ENCODE results near the gene ATG2A. TPM values are rescaled to one million over a fixed set of nuclear protein-coding genes. Genes with fewer than 3 reads are reported as not detected.

ATG2A gene
- total RNA-seq, 1 experiment from 2014 or later = 22.5 TPM

- H3K4me3 ChIP-seq (ENCODE audit: insufficient read depth, low read depth, low read length) = no peak overlapping the region
- no peak for DNase-seq
- H3K36me3 ChIP-seq (replicated peaks; ENCODE audit: control insufficient read depth, insufficient read depth, low read length) = no peaks in the 10 kb centered on the region; the same call in 1 of the 2 replicates
- H3K27me3 ChIP-seq (ENCODE audit: control insufficient read depth, insufficient read depth, low read length) = no peaks in the 10 kb centered on the region
Measured at GRCh38 chr11:64932324-64932723, 15.3 kb upstream of the ATG2A start.

GRCh38 chr11:64931290-64931689 lies 14.3 kb upstream of the ATG2A start:
- Histone ChIP-seq H3K27me3 (ENCODE audit: control insufficient read depth, insufficient read depth, low read length) (no peaks in the 10 kb centered on the region), H3K36me3 (replicated peaks; ENCODE audit: control insufficient read depth, insufficient read depth, low read length) (no peaks in the 10 kb centered on the region; the same call in 1 of the 2 replicates), H3K4me3 (ENCODE audit: insufficient read depth, low read depth, low read length) (no peak overlapping the region)
- no peak for DNase-seq

- H3K36me3 ChIP-seq (replicated peaks; ENCODE audit: control insufficient read depth, insufficient read depth, low read length) = no peaks in the 10 kb centered on the region; the same call in 1 of the 2 replicates
- H3K27me3 ChIP-seq (ENCODE audit: control insufficient read depth, insufficient read depth, low read length) = peaks cover under 1% of the 10 kb centered on the region; the same call in 1 of the 2 replicates
- DNase-seq = no peak
- H3K4me3 ChIP-seq (ENCODE audit: insufficient read depth, low read depth, low read length) = no peak overlapping the region
Measured at GRCh38 chr11:64930340-64930739, 13.3 kb upstream of the ATG2A start.

- Histone ChIP-seq H3K36me3 (replicated peaks; ENCODE audit: control insufficient read depth, insufficient read depth, low read length) (no peaks in the 10 kb centered on the region; the same call in 1 of the 2 replicates), H3K27me3 (ENCODE audit: control insufficient read depth, insufficient read depth, low read length) (peaks cover 5% of the 10 kb centered on the region), H3K4me3 (ENCODE audit: insufficient read depth, low read depth, low read length) (no peak overlapping the region)
- DNase-seq = peak; percentile 28
Measured at GRCh38 chr11:64929625-64930024, 12.6 kb upstream of the ATG2A start.

- Histone ChIP-seq H3K27me3 (ENCODE audit: control insufficient read depth, insufficient read depth, low read length) (peaks cover 5% of the 10 kb centered on the region), H3K4me3 (ENCODE audit: insufficient read depth, low read depth, low read length) (no peak overlapping the region), H3K36me3 (replicated peaks; ENCODE audit: control insufficient read depth, insufficient read depth, low read length) (no peaks in the 10 kb centered on the region; the same call in 1 of the 2 replicates)
- DNase-seq = no peak
Measured at GRCh38 chr11:64928957-64929356, 11.9 kb upstream of the ATG2A start.

GRCh38 chr11:64926689-64927088 lies 9.7 kb upstream of the ATG2A start:
- Histone ChIP-seq H3K27me3 (ENCODE audit: control insufficient read depth, insufficient read depth, low read length) (peaks cover 5% of the 10 kb centered on the region), H3K4me3 (ENCODE audit: insufficient read depth, low read depth, low read length) (no peak overlapping the region), H3K36me3 (replicated peaks; ENCODE audit: control insufficient read depth, insufficient read depth, low read length) (no peaks in the 10 kb centered on the region; the same call in 1 of the 2 replicates)
- peak; percentile 55 for DNase-seq

GRCh38 chr11:64925536-64926436 lies 8.8 kb upstream of the ATG2A start:
- peak; percentile 71 for DNase-seq
- peaks cover 5% of the 10 kb centered on the region for H3K27me3 ChIP-seq (ENCODE audit: control insufficient read depth, insufficient read depth, low read length)
- no peak overlapping the region for H3K4me3 ChIP-seq (ENCODE audit: insufficient read depth, low read depth, low read length)
- no peaks in the 10 kb centered on the region for H3K36me3 ChIP-seq (replicated peaks; ENCODE audit: control insufficient read depth, insufficient read depth, low read length)

GRCh38 chr11:64924910-64925284 lies 7.9 kb upstream of the ATG2A start:
- Histone ChIP-seq H3K36me3 (replicated peaks; ENCODE audit: control insufficient read depth, insufficient read depth, low read length) (no peaks in the 10 kb centered on the region), H3K27me3 (ENCODE audit: control insufficient read depth, insufficient read depth, low read length) (peaks cover 5% of the 10 kb centered on the region), H3K4me3 (ENCODE audit: insufficient read depth, low read depth, low read length) (peak overlapping the region; percentile 72)
- peak; percentile 83 for DNase-seq

GRCh38 chr11:64923944-64924909 lies 7.2 kb upstream of the ATG2A start, which contains the start of gene PPP2R5B:
PPP2R5B (plus strand) TSS chr11:64924689; CDS start chr11:64925735, 1,046 bp downstream.
- peaks cover 5% of the 10 kb centered on the region for H3K27me3 ChIP-seq (ENCODE audit: control insufficient read depth, insufficient read depth, low read length)
- peak; percentile 97 for DNase-seq
- no peaks in the 10 kb centered on the region for H3K36me3 ChIP-seq (replicated peaks; ENCODE audit: control insufficient read depth, insufficient read depth, low read length)
- H3K4me3 ChIP-seq (ENCODE audit: insufficient read depth, low read depth, low read length) = peak within 1 kb of the TSS; percentile 72

- no peaks in the 10 kb centered on the region for H3K36me3 ChIP-seq (replicated peaks; ENCODE audit: control insufficient read depth, insufficient read depth, low read length)
- DNase-seq = peak; percentile 21
- H3K27me3 ChIP-seq (ENCODE audit: control insufficient read depth, insufficient read depth, low read length) = peaks cover 5% of the 10 kb centered on the region
- no peak overlapping the region for H3K4me3 ChIP-seq (ENCODE audit: insufficient read depth, low read depth, low read length)
Measured at GRCh38 chr11:64923151-64923661, 6.2 kb upstream of the ATG2A start.

GRCh38 chr11:64921384-64921783 lies 4.4 kb upstream of the ATG2A start:
- no peak for DNase-seq
- Histone ChIP-seq H3K27me3 (ENCODE audit: control insufficient read depth, insufficient read depth, low read length) (peaks cover 5% of the 10 kb centered on the region), H3K4me3 (ENCODE audit: insufficient read depth, low read depth, low read length) (no peak overlapping the region), H3K36me3 (replicated peaks; ENCODE audit: control insufficient read depth, insufficient read depth, low read length) (no peaks in the 10 kb centered on the region)

GRCh38 chr11:64920124-64920523 lies 3.1 kb upstream of the ATG2A start:
- peaks cover 3% of the 10 kb centered on the region for H3K27me3 ChIP-seq (ENCODE audit: control insufficient read depth, insufficient read depth, low read length)
- H3K4me3 ChIP-seq (ENCODE audit: insufficient read depth, low read depth, low read length) = no peak overlapping the region

GRCh38 chr11:64919627-64920026 lies 2.6 kb upstream of the ATG2A start:
- DNase-seq = no peak
- no peak overlapping the region for H3K4me3 ChIP-seq (ENCODE audit: insufficient read depth, low read depth, low read length)

More at GRCh38 chr11:64920124-64920523, 3.1 kb upstream of the ATG2A start:
- no peaks in the 10 kb centered on the region for H3K36me3 ChIP-seq (replicated peaks; ENCODE audit: control insufficient read depth, insufficient read depth, low read length)
- DNase-seq = no peak

GRCh38 chr11:64918017-64918416 lies 1.0 kb upstream of the ATG2A start:
- H3K36me3 ChIP-seq (replicated peaks; ENCODE audit: control insufficient read depth, insufficient read depth, low read length) = no peaks in the 10 kb centered on the region
- peak overlapping the region; percentile 29; the same call in 1 of the 2 replicates for H3K4me3 ChIP-seq (ENCODE audit: insufficient read depth, low read depth, low read length)
- H3K27me3 ChIP-seq (ENCODE audit: control insufficient read depth, insufficient read depth, low read length) = no peaks in the 10 kb centered on the region
- DNase-seq = peak; percentile 25

More at GRCh38 chr11:64919627-64920026, 2.6 kb upstream of the ATG2A start:
- no peaks in the 10 kb centered on the region for H3K27me3 ChIP-seq (ENCODE audit: control insufficient read depth, insufficient read depth, low read length)
- no peaks in the 10 kb centered on the region for H3K36me3 ChIP-seq (replicated peaks; ENCODE audit: control insufficient read depth, insufficient read depth, low read length)
